Measurements from ENCODE around the gene NT5DC1. TPM values are rescaled to one million over a fixed set of nuclear protein-coding genes. Genes with fewer than 3 reads are reported as not detected.

Gene NT5DC1
- polyA plus RNA-seq, 1 of the 3 experiments (the other 2 are of a cell fraction), result 20.3 TPM

- POLR2A ChIA-PET, result no interaction called here
- CTCF ChIA-PET, result interaction anchor here (0.7 to 1.1 kb wide), 2 partner anchors 12 to 548 kb away, joined by 3 read pairs; no protein-coding TSS in a partner anchor
Observed at GRCh38 chr6:116298973-116299372, 198.3 kb downstream of the NT5DC1 start.

More at GRCh38 chr6:116298973-116299372, 198.3 kb downstream of the NT5DC1 start:
- Histone ChIP-seq H3K79me2 (ENCODE audit: insufficient read depth) (no peaks in the 10 kb centered on the region), H3K9me2 (no peaks in the 10 kb centered on the region), H3K9ac (no peak overlapping the region), H3K36me3 (replicated peaks in 1 of 2; ENCODE audit: control insufficient read depth in 1 of 2, insufficient read depth in 2 of 2, low read length in 1 of 2) (no peaks in the 10 kb centered on the region), H3K27ac (ENCODE audit: low read depth in 2 of 2, low read length in 1 of 2) (no peak overlapping the region), H2AFZ (ENCODE audit: low read depth) (no peak overlapping the region), H3K4me2 (no peak overlapping the region), H3K27me3 (ENCODE audit: insufficient read depth) (no peaks in the 10 kb centered on the region), H3K4me3 (ENCODE audit: low read depth in 2 of 2, low read length in 1 of 2) (no peak overlapping the region), H3F3A (replicated peaks; ENCODE audit: insufficient read depth) (no peaks in the 10 kb centered on the region), H3K9me3 (no peaks in the 10 kb centered on the region), H4K20me1 (ENCODE audit: insufficient read depth) (no peaks in the 10 kb centered on the region), H3K4me1 (ENCODE audit: control insufficient read depth in 1 of 2, insufficient read depth in 2 of 2, low read depth in 1 of 2, low read length in 1 of 2) (no peaks in the 10 kb centered on the region; a peak in 1 of 4 replicates)
- TF ChIP-seq RCOR1 (IDR thresholded peaks at IDR 0.05; ENCODE audit: low read length), result no peak
- no peak for DNase-seq

Other genes with a start within 250 kb of the NT5DC1 start
- gene FRK, start 40.0 kb upstream of the NT5DC1 start, polyA plus RNA-seq (2012; rRNA removed), result under 0.01 and 0.02 TPM in 2 replicates
- gene COL10A1, start 25.3 kb downstream of the NT5DC1 start, polyA plus RNA-seq (2012; rRNA removed), result 4.5 and 5.1 TPM in 2 replicates
- 29.1 and 44.5 TPM in 2 replicates for gene TSPYL4, start 153.2 kb downstream of the NT5DC1 start, polyA plus RNA-seq (2012; rRNA removed)
- gene TSPYL1, start 179.1 kb downstream of the NT5DC1 start, polyA plus RNA-seq (2012; rRNA removed), result 27.9 and 31.7 TPM in 2 replicates